Middle frontal gyrus (tissue), 1 donor: ENCODE results near the gene C15orf39.
"Not testable (repeated sequence)": the region's sequence is repeated elsewhere in the genome, so short reads cannot be mapped to it uniquely, and the experiment has no call there.

Source experiments
- DNase-seq: peaks from one replicate; pipeline ENCODE4 v3.0.0-alpha.2; 2015; ENCODE audit warnings: low spot score; ENCODE audit errors: extremely low spot score

The C15orf39 gene

GRCh38 chr15:75230551-75231371 is 29.1 kb downstream of the C15orf39 start:
- no peak for DNase-seq

GRCh38 chr15:75231836-75232235 is 30.2 kb downstream of the C15orf39 start:
- no peak for DNase-seq

- no peak for DNase-seq
Measured at GRCh38 chr15:75232252-75232813, 30.7 kb downstream of the C15orf39 start.

GRCh38 chr15:75232826-75233503 is 31.3 kb downstream of the C15orf39 start:
- no peak for DNase-seq

- DNase-seq: no peak
Measured at GRCh38 chr15:75233504-75234190, 32.0 kb downstream of the C15orf39 start.

- no peak for DNase-seq
Measured at GRCh38 chr15:75234191-75234810, 32.6 kb downstream of the C15orf39 start.

- no peak for DNase-seq
Measured at GRCh38 chr15:75235051-75235673, 33.5 kb downstream of the C15orf39 start.

GRCh38 chr15:75235760-75236729 is 34.4 kb downstream of the C15orf39 start:
- DNase-seq: no peak

GRCh38 chr15:75237316-75237982 is 35.8 kb downstream of the C15orf39 start:
- DNase-seq: no peak

- no peak for DNase-seq
Measured at GRCh38 chr15:75238150-75238549, 36.5 kb downstream of the C15orf39 start.

- DNase-seq: not testable (repeated sequence)
Measured at GRCh38 chr15:75245741-75246140, 44.1 kb downstream of the C15orf39 start.

- DNase-seq: not testable (repeated sequence)
Measured at GRCh38 chr15:75248991-75249390, 47.3 kb downstream of the C15orf39 start.

GRCh38 chr15:75249726-75250125 is 48.0 kb downstream of the C15orf39 start:
- DNase-seq: no peak

GRCh38 chr15:75251343-75251742 is 49.7 kb downstream of the C15orf39 start:
- DNase-seq: not testable (repeated sequence)

- DNase-seq: not testable (repeated sequence)
Measured at GRCh38 chr15:75252285-75252684, 50.6 kb downstream of the C15orf39 start.

GRCh38 chr15:75258034-75258433 is 56.4 kb downstream of the C15orf39 start, which contains the start of gene GOLGA6C:
GOLGA6C (plus strand) TSS chr15:75258334; CDS start chr15:75258599, 265 bp downstream.
- not testable (repeated sequence) for DNase-seq

- DNase-seq: not testable (repeated sequence)
Measured at GRCh38 chr15:75258620-75259343, 57.1 kb downstream of the C15orf39 start.

- not testable (repeated sequence) for DNase-seq
Measured at GRCh38 chr15:75259873-75260272, 58.2 kb downstream of the C15orf39 start.
